Retina (tissue), 1 donor: Measurements from ENCODE around the gene EEF1B2.
"Not testable (repeated sequence)": the region's sequence is repeated elsewhere in the genome, so short reads cannot be mapped to it uniquely, and the experiment has no call there.

Experiments used
- DNase-seq: peaks from one replicate; pipeline ENCODE4 v3.0.0-alpha.2; 2016

EEF1B2 gene

GRCh38 chr2:206168230-206168629, 8.5 kb downstream of the EEF1B2 start:
- not testable (repeated sequence) for DNase-seq

- not testable (repeated sequence) for DNase-seq
Measured at GRCh38 chr2:206171624-206172397, 12.1 kb downstream of the EEF1B2 start.

GRCh38 chr2:206173147-206173546, 13.5 kb downstream of the EEF1B2 start:
- DNase-seq = no peak

DNA sequence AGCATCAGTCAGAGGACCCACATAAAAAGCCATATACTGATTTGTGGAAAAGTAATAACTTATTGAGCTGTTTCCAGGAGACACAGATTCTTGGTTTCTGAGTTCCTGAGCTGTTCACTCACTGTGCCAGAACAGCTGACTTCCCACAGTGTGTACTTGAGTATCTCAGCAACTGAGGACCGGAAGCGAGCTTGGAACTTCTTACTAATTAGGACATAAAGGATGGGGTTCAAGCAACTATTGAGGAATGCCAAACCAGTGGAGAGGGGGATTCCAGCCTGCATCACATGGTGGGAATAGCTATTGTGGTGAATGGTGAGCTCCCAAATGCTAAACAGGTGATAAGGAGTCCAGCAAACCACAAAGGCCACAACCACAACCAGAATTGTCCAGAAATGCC, 16.4 kb downstream of the EEF1B2 start:
- DNase-seq = no peak

- DNase-seq = no peak
Measured at GRCh38 chr2:206176901-206177300, 17.2 kb downstream of the EEF1B2 start.

DNA sequence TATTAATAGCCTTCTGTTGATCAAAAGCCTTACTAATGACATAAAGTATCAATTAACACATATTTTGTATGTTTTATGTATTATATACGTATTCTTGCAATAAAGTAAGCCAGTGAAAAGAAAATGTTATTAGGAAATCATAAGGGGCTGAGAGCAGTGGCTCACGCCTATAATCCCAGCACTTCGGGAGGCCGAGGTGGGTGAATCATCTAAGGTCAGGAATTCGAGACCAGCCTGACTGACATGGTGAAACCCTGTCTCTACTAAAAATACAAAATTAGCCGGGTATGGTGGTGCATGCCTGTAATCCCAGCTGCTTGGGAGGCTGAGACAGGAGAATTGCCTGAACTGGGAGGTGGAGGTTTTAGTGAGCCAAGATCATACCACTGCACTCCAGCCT, 21.8 kb downstream of the EEF1B2 start:
- DNase-seq = not testable (repeated sequence)

DNA sequence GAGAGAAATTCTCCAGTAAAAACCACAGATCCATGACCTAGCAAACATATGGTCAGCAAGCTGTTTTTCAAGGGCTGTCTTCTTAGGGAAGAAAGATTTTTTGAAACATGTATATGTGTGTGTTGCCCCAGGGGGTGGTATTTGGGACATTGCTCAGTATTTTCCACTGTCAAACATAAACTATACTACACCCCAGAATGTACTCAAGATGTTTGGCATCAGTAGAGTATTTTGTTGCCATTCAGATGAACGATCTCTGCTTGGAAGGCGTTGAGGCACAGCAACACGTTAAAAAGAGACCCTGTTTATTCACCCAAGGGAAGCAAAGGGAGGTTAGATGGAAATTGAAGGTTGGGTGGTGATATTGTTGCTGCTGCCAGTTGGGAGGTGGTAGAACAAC, 30.0 kb downstream of the EEF1B2 start:
- DNase-seq = no peak

GRCh38 chr2:206190111-206190510, 30.4 kb downstream of the EEF1B2 start:
- no peak for DNase-seq

DNA sequence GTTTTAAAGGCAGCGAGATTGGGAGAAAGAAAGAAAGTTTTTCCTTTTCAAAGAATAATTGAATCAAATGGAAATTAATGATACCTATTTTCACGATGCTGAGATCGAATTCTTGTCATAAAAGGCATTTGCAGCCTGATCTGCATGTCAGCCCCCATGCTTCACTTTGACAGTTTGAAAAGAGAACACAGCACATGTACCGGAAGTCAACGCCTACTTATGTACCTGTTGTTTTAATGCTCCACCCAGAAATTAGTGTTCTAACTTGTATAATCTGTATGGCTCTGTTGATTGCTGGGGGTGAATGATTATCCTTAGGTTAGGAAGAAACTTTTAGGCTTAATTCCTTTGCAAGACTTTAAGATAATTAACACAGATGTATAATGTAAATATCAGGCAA, 31.0 kb downstream of the EEF1B2 start:
- DNase-seq = no peak

DNA sequence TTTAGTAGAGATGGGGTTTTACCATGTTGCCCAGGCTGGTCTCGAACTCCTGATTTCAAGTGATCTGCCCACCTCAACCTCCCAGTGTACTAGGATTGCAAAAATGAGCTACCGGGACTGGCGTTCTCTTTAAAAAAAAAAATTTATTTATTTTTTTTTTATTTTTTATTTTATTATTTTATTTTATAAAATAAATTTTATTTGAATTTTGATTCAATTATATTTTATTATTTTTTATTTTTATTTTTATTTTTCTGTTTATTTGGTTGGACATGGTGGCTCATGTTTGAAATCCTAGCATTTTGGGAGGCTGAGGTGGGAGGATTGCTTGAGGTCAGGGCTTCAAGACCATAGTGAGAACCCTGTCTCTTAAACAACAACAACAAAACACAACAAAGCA, 32.5 kb downstream of the EEF1B2 start:
- no peak for DNase-seq

GRCh38 chr2:206193671-206194357, 34.1 kb downstream of the EEF1B2 start:
- no peak for DNase-seq

GRCh38 chr2:206198677-206199076, 39.0 kb downstream of the EEF1B2 start:
- DNase-seq = no peak

- DNase-seq = no peak
Measured at GRCh38 chr2:206201075-206201848, 41.6 kb downstream of the EEF1B2 start.

DNA sequence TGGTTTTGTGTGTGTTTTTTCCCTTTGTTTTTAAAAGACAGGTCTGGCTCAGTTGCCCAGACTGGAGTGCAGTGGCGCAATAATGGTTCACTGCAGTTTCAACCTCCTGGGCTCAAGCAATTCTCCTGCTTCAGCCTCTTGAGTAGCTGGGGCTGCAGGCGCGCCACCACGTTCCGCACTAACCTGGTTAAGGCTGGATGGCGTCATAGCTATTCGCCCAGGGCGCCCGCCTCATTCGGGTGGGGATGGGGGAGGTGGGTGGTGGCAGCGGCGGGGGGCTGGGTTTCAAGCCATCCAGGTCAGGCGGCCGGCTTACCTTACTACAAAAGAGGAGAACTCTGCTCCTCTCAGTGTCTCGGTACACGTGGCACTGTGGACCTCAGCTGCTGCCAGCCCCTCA, 42.8 kb downstream of the EEF1B2 start:
- no peak for DNase-seq

DNA sequence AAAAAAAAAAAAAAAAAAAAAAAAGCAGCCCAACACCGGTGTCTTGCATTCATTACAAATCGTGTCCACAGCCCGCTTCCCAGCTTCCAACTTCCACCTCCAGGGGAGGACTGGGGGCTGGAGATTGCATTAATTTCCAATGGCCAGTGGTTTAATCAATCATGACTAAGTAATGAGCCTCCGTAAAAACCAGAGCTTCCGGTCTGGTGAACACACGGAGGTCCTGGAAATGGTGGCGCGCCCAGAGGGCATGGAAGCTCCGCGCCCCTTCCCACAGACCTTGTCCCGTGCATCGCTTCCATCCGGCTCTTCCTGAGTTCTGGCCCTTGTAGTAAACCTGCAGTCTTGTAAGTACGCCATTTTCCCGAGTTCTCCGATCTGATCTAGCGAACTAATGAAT, 43.6 kb downstream of the EEF1B2 start:
- no peak for DNase-seq

- DNase-seq = no peak
Measured at GRCh38 chr2:206204710-206205109, 45.0 kb downstream of the EEF1B2 start.

DNA sequence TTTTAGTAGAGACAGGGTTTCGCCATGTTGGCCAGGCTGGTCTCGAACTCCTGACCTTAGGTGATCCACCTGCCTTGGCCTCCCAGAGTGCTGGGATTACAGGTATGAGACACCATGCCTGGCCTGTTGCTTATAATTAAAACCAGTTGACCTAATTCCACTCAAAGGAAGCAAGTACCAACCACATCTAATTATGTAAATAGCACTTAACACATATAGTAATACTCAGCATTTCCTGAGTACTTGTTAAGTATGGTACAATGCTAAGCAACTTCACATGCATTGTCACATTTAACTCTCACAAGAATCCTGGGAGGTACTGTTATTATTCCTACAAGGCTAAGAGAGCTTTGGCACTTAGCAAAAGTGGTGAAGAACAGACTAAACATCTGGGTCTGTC, 47.6 kb downstream of the EEF1B2 start:
- DNase-seq = not testable (repeated sequence)

- no peak for DNase-seq
Measured at GRCh38 chr2:206208900-206209299, 49.2 kb downstream of the EEF1B2 start.

GRCh38 chr2:206211657-206212255, 52.1 kb downstream of the EEF1B2 start:
- DNase-seq = no peak
